Measurements from ENCODE around the gene PEX1. TPM values are rescaled to one million over a fixed set of nuclear protein-coding genes. Genes with fewer than 3 reads are reported as not detected.

Gene PEX1
- total and polyA plus RNA-seq, 9 of the 15 experiments (the other 6 are each of a cell fraction or from before 2014, with no cell fraction given): 9.4 to 32.2 (median 19.9) TPM

DNA sequence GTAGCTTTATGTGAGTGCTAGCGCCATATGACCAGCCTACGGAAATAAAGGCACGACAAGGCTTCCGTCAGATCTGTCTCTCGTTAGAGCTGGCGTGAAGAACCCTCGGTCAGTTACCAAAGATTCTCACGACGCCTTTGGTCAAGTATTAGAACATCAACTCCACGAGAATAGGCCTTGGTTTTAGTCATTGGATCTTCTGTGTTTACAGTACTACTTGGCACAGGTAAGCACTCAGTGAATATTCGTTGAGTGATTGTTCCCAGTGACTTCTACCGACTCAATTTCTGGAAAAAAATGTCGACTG, 591 bp upstream of the PEX1 start (continued):
- TF ChIP-seq NKRF (IDR thresholded peaks at IDR 0.05; ENCODE audit: borderline replicate concordance): peak; percentile 21; the same call in 1 of the 2 replicates
- no peak for TF ChIP-seq WHSC1 (IDR thresholded peaks at IDR 0.05; ENCODE audit: low read length)
- no peak for TF ChIP-seq ZC3H4 (CRISPR knock-in tag; IDR thresholded peaks at IDR 0.05; ENCODE audit: borderline replicate concordance)

DNA sequence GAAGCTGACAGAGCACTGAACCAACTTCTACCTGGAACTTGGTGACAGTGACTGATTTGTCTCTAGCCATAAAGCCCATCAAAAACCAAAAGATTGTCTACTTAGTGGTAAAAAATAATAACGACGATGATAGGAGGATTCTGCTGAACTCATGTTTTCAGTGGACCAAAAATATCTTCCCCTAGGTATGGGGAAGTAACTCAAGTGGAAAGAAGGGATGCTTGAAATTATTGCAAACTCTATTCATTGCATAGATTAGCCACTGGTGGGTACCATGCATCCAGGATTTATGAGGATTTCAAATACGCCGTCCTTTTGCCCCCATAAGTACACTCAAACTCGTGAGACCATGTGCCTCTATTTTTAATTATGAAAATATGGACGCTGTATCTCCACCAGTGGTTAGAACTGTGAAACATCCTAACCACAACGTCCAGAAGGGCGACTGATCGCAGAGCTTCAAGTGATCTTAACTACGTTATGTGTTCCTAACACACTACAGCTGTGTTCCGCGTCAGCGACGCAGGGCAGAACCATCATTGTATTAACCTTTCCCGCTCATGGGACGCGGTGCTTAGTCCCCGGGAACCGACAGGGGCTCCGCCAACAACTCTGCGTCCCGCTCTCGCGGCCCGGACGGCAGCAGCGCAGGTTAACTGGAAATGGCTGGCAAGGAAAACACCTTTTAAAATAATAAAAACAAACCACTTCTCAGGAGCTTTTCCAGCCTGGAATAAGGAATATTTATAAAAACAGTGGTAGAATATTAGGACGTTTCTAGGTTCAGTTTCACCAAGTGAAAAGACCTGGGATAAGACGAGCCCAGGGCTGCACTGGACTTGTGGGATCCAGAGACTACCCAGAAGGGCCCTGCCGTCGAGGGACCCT, 776 bp downstream of the PEX1 start:
- ChIA-PET POLR2A (interaction anchor here (1.0 to 2.0 kb wide), 7 partner anchors 10 to 79 kb away, joined by 3 to 11 read pairs (median 4); no protein-coding TSS in a partner anchor), CTCF (ENCODE audit: low intra/inter-chr PET ratio) (no interaction called here)
- DNase-seq (ENCODE audit: extremely low read depth in 1 of 4, low spot score in 3 of 4) (peak; percentile 48 to 81 (median 64)), ATAC-seq (peak; percentile 79), FAIRE-seq (peak; percentile 52)
- H2AFZ ChIP-seq (ENCODE audit: low read depth, low read length): peak overlapping the region; percentile 96
- peak overlapping the region; percentile 84 for H3K4me3 ChIP-seq
- peak overlapping the region; percentile 85 for H3K4me2 ChIP-seq (ENCODE audit: insufficient read depth, low read length)
- H3K36me3 ChIP-seq (ENCODE audit: control insufficient read depth, insufficient read depth, low read length): peaks cover 29% of the 10 kb centered on the region
- H3K4me1 ChIP-seq (replicated peaks in 1 of 2; ENCODE audit: control insufficient read depth in 2 of 2, insufficient read depth in 2 of 2, low read length in 2 of 2): peaks cover 7 to 10% of the 10 kb centered on the region in 2 experiments; a peak in 3 of 5 replicates
- H3K9me3 ChIP-seq (replicated peaks; ENCODE audit: control insufficient read depth, insufficient read depth, low read depth, low read length): no peaks in the 10 kb centered on the region
- in situ Hi-C loops (cut with MboI): no loop called here
- H3K9ac ChIP-seq (ENCODE audit: insufficient read depth in 1 of 2, low read depth in 2 of 2, low read length in 2 of 2): peak overlapping the region; percentile 71 to 96
- H3K27ac ChIP-seq (ENCODE audit: extremely low read depth, low read depth, low read length): peak overlapping the region; percentile 70
- no peaks in the 10 kb centered on the region for H3K27me3 ChIP-seq (ENCODE audit: control insufficient read depth in 2 of 2, insufficient read depth in 2 of 2, low read length in 2 of 2)
- H3K9me1 ChIP-seq (ENCODE audit: control insufficient read depth, insufficient read depth, low read length): no peaks in the 10 kb centered on the region
- intact Hi-C loops (cut with micrococcal nuclease): loop anchor here (2.0 to 10.0 kb wide), 3 partner anchors 63 to 527 kb away; partner anchors contain the start of genes CDK6 and FAM133B
- no peaks in the 10 kb centered on the region for H4K20me1 ChIP-seq (replicated peaks; ENCODE audit: control insufficient read depth, insufficient read depth, low read length)
- WGBS (ENCODE audit: insufficient coverage, low coverage, missing lambda C conversion rate): under 1% methylated on average over 31 of the region's 31 CpGs
- H3K79me2 ChIP-seq (ENCODE audit: control insufficient read depth, insufficient read depth, low read length): peaks cover 30% of the 10 kb centered on the region
- BruUV-seq (replicated peaks): TSS peak; percentile 66
- TF ChIP-seq CHD1 (IDR thresholded peaks at IDR 0.05; ENCODE audit: low read length): peak; percentile 54
- no peak for TF ChIP-seq GATA2 (CRISPR knock-in tag; IDR thresholded peaks at IDR 0.05)
- no peak for TF ChIP-seq ESRRB (CRISPR knock-in tag; IDR thresholded peaks at IDR 0.05; ENCODE audit: borderline replicate concordance)
- TF ChIP-seq ZNF124 (CRISPR knock-in tag; IDR thresholded peaks at IDR 0.05): no peak
- TF ChIP-seq NCOA4 (IDR thresholded peaks at IDR 0.05; ENCODE audit: partially characterized antibody): no peak
- no peak for TF ChIP-seq ZHX1 (conservative IDR thresholded peaks at IDR 0.05; ENCODE audit: low read length)
- TF ChIP-seq, protein P1, sequence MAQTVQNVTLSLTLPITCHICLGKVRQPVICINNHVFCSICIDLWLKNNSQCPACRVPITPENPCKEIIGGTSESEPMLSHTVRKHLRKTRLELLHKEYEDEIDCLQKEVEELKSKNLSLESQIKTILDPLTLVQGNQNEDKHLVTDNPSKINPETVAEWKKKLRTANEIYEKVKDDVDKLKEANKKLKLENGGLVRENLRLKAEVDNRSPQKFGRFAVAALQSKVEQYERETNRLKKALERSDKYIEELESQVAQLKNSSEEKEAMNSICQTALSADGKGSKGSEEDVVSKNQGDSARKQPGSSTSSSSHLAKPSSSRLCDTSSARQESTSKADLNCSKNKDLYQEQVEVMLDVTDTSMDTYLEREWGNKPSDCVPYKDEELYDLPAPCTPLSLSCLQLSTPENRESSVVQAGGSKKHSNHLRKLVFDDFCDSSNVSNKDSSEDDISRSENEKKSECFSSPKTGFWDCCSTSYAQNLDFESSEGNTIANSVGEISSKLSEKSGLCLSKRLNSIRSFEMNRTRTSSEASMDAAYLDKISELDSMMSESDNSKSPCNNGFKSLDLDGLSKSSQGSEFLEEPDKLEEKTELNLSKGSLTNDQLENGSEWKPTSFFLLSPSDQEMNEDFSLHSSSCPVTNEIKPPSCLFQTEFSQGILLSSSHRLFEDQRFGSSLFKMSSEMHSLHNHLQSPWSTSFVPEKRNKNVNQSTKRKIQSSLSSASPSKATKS (CRISPR knock-in tag; IDR thresholded peaks at IDR 0.05): no peak
- TF ChIP-seq U2AF1 (optimal IDR thresholded peaks at IDR 0.05; ENCODE audit: low read depth, low read length): no peak
- TF ChIP-seq USF1 (CRISPR knock-in tag; IDR thresholded peaks at IDR 0.05): no peak

Measured in K562 (cell line).